Measurements from ENCODE around the gene DPY30.
"Not testable (repeated sequence)": the region's sequence is repeated elsewhere in the genome, so short reads cannot be mapped to it uniquely, and the experiment has no call there.

The DPY30 gene

GRCh38 chr2:32061973-32062861 lies 22.6 kb upstream of the DPY30 start:
- in situ Hi-C loops (cut with MboI; ENCODE audit: low sequenced_read_pairs, unreplicated experiment): no loop called here
- TF ChIP-seq CTCF (IDR thresholded peaks at IDR 0.05; ENCODE audit: borderline replicate concordance, control extremely low read depth, extremely low read depth, insufficient read depth, missing control alignments): no peak
- peak; percentile 38 for DNase-seq (ENCODE audit: low spot score)

- in situ Hi-C loops (cut with MboI; ENCODE audit: low sequenced_read_pairs, unreplicated experiment): no loop called here
- no peak for DNase-seq (ENCODE audit: low spot score)
- TF ChIP-seq CTCF (IDR thresholded peaks at IDR 0.05; ENCODE audit: borderline replicate concordance, control extremely low read depth, extremely low read depth, insufficient read depth, missing control alignments): no peak
Observed at GRCh38 chr2:32061430-32061829, 21.8 kb upstream of the DPY30 start.

GRCh38 chr2:32060266-32060665 lies 20.7 kb upstream of the DPY30 start:
- in situ Hi-C loops (cut with MboI; ENCODE audit: low sequenced_read_pairs, unreplicated experiment): no loop called here

GRCh38 chr2:32058130-32058529 lies 18.5 kb upstream of the DPY30 start:
- no peak for DNase-seq (ENCODE audit: low spot score)
- in situ Hi-C loops (cut with MboI; ENCODE audit: low sequenced_read_pairs, unreplicated experiment): no loop called here
- no peak for TF ChIP-seq CTCF (IDR thresholded peaks at IDR 0.05; ENCODE audit: borderline replicate concordance, control extremely low read depth, extremely low read depth, insufficient read depth, missing control alignments)

More at GRCh38 chr2:32060266-32060665, 20.7 kb upstream of the DPY30 start:
- DNase-seq (ENCODE audit: low spot score): no peak
- TF ChIP-seq CTCF (IDR thresholded peaks at IDR 0.05; ENCODE audit: borderline replicate concordance, control extremely low read depth, extremely low read depth, insufficient read depth, missing control alignments): no peak

GRCh38 chr2:32054583-32054982 lies 15.0 kb upstream of the DPY30 start:
- in situ Hi-C loops (cut with MboI; ENCODE audit: low sequenced_read_pairs, unreplicated experiment); DNase-seq (ENCODE audit: low spot score): not testable (repeated sequence)

GRCh38 chr2:32051836-32052439 lies 12.3 kb upstream of the DPY30 start:
- in situ Hi-C loops (cut with MboI; ENCODE audit: low sequenced_read_pairs, unreplicated experiment): no loop called here
- no peak for DNase-seq (ENCODE audit: low spot score)
- TF ChIP-seq CTCF (IDR thresholded peaks at IDR 0.05; ENCODE audit: borderline replicate concordance, control extremely low read depth, extremely low read depth, insufficient read depth, missing control alignments): no peak

- in situ Hi-C loops (cut with MboI; ENCODE audit: low sequenced_read_pairs, unreplicated experiment): no loop called here
- TF ChIP-seq CTCF (IDR thresholded peaks at IDR 0.05; ENCODE audit: borderline replicate concordance, control extremely low read depth, extremely low read depth, insufficient read depth, missing control alignments): no peak
- DNase-seq (ENCODE audit: low spot score): no peak
Observed at GRCh38 chr2:32043561-32043960, 4.0 kb upstream of the DPY30 start.

- DNase-seq (ENCODE audit: low spot score); in situ Hi-C loops (cut with MboI; ENCODE audit: low sequenced_read_pairs, unreplicated experiment): not testable (repeated sequence)
Observed at GRCh38 chr2:32034198-32034887, 5.3 kb downstream of the DPY30 start.

- DNase-seq (ENCODE audit: low spot score); in situ Hi-C loops (cut with MboI; ENCODE audit: low sequenced_read_pairs, unreplicated experiment): not testable (repeated sequence)
Observed at GRCh38 chr2:32018789-32019482, 20.7 kb downstream of the DPY30 start.
